Muscle layer of duodenum (tissue), 2 donors: ENCODE measurements around the gene MYH13.

ENCODE experiments used
- H3K27ac ChIP-seq: one replicate; pipeline ENCODE4 v1.7.0; 2013; ENCODE audit warnings: mild to moderate bottlenecking, low read length
- H3K27me3 ChIP-seq: one replicate; pipeline ENCODE4 v1.7.0; 2013; ENCODE audit warnings: low read depth, mild to moderate bottlenecking, control low read depth, low read length
- H3K36me3 ChIP-seq, 2 donors: one replicate each; pipeline ENCODE4 v1.7.0; 2013; ENCODE audit warnings: low read length in 2 of 2, control low read depth in 1 of 2, mild to moderate bottlenecking in 1 of 2; ENCODE audit not compliant: insufficient read depth in 2 of 2, control insufficient read depth in 1 of 2
- H3K4me1 ChIP-seq, 2 donors: one replicate each; pipeline ENCODE4 v1.7.0; 2013; ENCODE audit warnings: low read length in 2 of 2, mild to moderate bottlenecking in 2 of 2, control low read depth in 1 of 2, moderate library complexity in 1 of 2; ENCODE audit not compliant: insufficient read depth in 2 of 2, control insufficient read depth in 1 of 2
- H3K4me3 ChIP-seq, 2 donors: one replicate each; pipeline ENCODE4 v1.7.0; 2013; ENCODE audit warnings: low read length in 2 of 2, low read depth in 1 of 2, mild to moderate bottlenecking in 1 of 2
- H3K9me3 ChIP-seq, 2 donors: one replicate each; pipeline ENCODE4 v1.7.0; 2013; ENCODE audit warnings: low read length in 2 of 2, control low read depth in 1 of 2, mild to moderate bottlenecking in 1 of 2; ENCODE audit not compliant: control insufficient read depth in 1 of 2
- donor health status: healthy.

The MYH13 gene

GRCh38 chr17:10339051-10339450, 33.8 kb downstream of the MYH13 start:
- Histone ChIP-seq H3K27me3 (no peaks in the 10 kb centered on the region), H3K4me1 (no peaks in the 10 kb centered on the region), H3K9me3 (no peaks in the 10 kb centered on the region), H3K27ac (no peak overlapping the region), H3K4me3 (no peak overlapping the region), H3K36me3 (no peaks in the 10 kb centered on the region)

GRCh38 chr17:10337976-10338375, 34.8 kb downstream of the MYH13 start:
- H3K27ac ChIP-seq: no peak overlapping the region
- no peaks in the 10 kb centered on the region for H3K9me3 ChIP-seq
- no peaks in the 10 kb centered on the region for H3K27me3 ChIP-seq

GRCh38 chr17:10337136-10337535, 35.7 kb downstream of the MYH13 start:
- Histone ChIP-seq H3K36me3 (no peaks in the 10 kb centered on the region), H3K4me1 (no peaks in the 10 kb centered on the region), H3K27ac (no peak overlapping the region), H3K4me3 (no peak overlapping the region), H3K27me3 (no peaks in the 10 kb centered on the region), H3K9me3 (no peaks in the 10 kb centered on the region)

More at GRCh38 chr17:10337976-10338375, 34.8 kb downstream of the MYH13 start:
- H3K4me3 ChIP-seq: no peak overlapping the region
- H3K4me1 ChIP-seq: no peaks in the 10 kb centered on the region
- H3K36me3 ChIP-seq: no peaks in the 10 kb centered on the region

GRCh38 chr17:10336393-10336792, 36.4 kb downstream of the MYH13 start:
- H3K4me1 ChIP-seq: no peaks in the 10 kb centered on the region
- no peaks in the 10 kb centered on the region for H3K36me3 ChIP-seq
- no peaks in the 10 kb centered on the region for H3K27me3 ChIP-seq
- H3K9me3 ChIP-seq: no peaks in the 10 kb centered on the region
- no peak overlapping the region for H3K27ac ChIP-seq
- H3K4me3 ChIP-seq: no peak overlapping the region

- H3K9me3 ChIP-seq: no peaks in the 10 kb centered on the region
- no peak overlapping the region for H3K27ac ChIP-seq
- no peaks in the 10 kb centered on the region for H3K27me3 ChIP-seq
- H3K4me3 ChIP-seq: no peak overlapping the region
- H3K36me3 ChIP-seq: no peaks in the 10 kb centered on the region
- no peaks in the 10 kb centered on the region for H3K4me1 ChIP-seq
Observed at GRCh38 chr17:10332515-10332914, 40.3 kb downstream of the MYH13 start.

- H3K27me3 ChIP-seq: no peaks in the 10 kb centered on the region
- H3K27ac ChIP-seq: no peak overlapping the region
- H3K36me3 ChIP-seq: no peaks in the 10 kb centered on the region
- no peaks in the 10 kb centered on the region for H3K9me3 ChIP-seq
- no peak overlapping the region for H3K4me3 ChIP-seq
- H3K4me1 ChIP-seq: no peaks in the 10 kb centered on the region
Observed at GRCh38 chr17:10328971-10329923, 43.6 kb downstream of the MYH13 start.

GRCh38 chr17:10328206-10328605, 44.6 kb downstream of the MYH13 start:
- Histone ChIP-seq H3K4me1 (no peaks in the 10 kb centered on the region), H3K4me3 (no peak overlapping the region), H3K27ac (no peak overlapping the region), H3K27me3 (no peaks in the 10 kb centered on the region), H3K36me3 (no peaks in the 10 kb centered on the region), H3K9me3 (no peaks in the 10 kb centered on the region)

GRCh38 chr17:10327640-10328039, 45.2 kb downstream of the MYH13 start:
- Histone ChIP-seq H3K4me3 (no peak overlapping the region), H3K36me3 (no peaks in the 10 kb centered on the region), H3K9me3 (no peaks in the 10 kb centered on the region), H3K27ac (no peak overlapping the region), H3K4me1 (no peaks in the 10 kb centered on the region), H3K27me3 (no peaks in the 10 kb centered on the region)

- no peaks in the 10 kb centered on the region for H3K9me3 ChIP-seq
- H3K4me1 ChIP-seq: no peaks in the 10 kb centered on the region
- H3K4me3 ChIP-seq: no peak overlapping the region
- no peaks in the 10 kb centered on the region for H3K36me3 ChIP-seq
- H3K27me3 ChIP-seq: no peaks in the 10 kb centered on the region
- H3K27ac ChIP-seq: no peak overlapping the region
Observed at GRCh38 chr17:10325031-10325695, 47.6 kb downstream of the MYH13 start.

- no peaks in the 10 kb centered on the region for H3K4me1 ChIP-seq
- H3K4me3 ChIP-seq: no peak overlapping the region
- no peaks in the 10 kb centered on the region for H3K9me3 ChIP-seq
- H3K36me3 ChIP-seq: no peaks in the 10 kb centered on the region
- no peak overlapping the region for H3K27ac ChIP-seq
- H3K27me3 ChIP-seq: no peaks in the 10 kb centered on the region
Observed at GRCh38 chr17:10323812-10324610, 48.8 kb downstream of the MYH13 start.

GRCh38 chr17:10318535-10318934, 54.3 kb downstream of the MYH13 start:
- H3K27me3 ChIP-seq: no peaks in the 10 kb centered on the region
- no peak overlapping the region for H3K27ac ChIP-seq
- no peaks in the 10 kb centered on the region for H3K4me1 ChIP-seq

More at GRCh38 chr17:10318535-10318934, 54.3 kb downstream of the MYH13 start:
- Histone ChIP-seq H3K36me3 (no peaks in the 10 kb centered on the region), H3K9me3 (no peaks in the 10 kb centered on the region), H3K4me3 (no peak overlapping the region)
